GM19043 (cell line): ENCODE results near the gene KRTAP20-1.

Source experiments
- ATAC-seq: cut with Tn5 transposase; IDR thresholded peaks from one replicate; pipeline ENCODE4 v1.9.1; 2021; ENCODE audit warnings: low read depth; ENCODE audit not compliant: unreplicated experiment

Gene KRTAP20-1

DNA sequence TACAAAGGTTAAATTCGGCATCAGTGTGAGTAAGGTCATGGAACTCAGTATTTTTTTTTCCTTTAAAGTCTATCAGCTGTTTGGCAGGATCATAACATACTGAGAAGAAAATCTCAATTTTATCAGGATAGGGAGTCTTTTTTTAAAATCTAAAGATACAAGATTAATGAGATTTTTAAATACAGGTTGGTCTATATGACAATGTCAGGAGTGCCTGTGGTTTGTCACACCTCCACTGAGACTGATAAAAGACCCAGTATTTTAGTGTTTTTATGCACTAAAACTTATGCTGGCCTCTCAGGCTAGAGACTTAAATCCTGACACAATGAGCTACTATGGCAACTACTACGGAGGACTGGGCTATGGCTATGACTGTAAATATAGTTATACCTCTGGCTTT is 26.3 kb downstream of the KRTAP20-1 start, which contains the start of gene KRTAP20-3:
TSS of gene KRTAP20-3 (plus strand) at position 301 of the 400 bp plus-strand sequence.
- no peak for ATAC-seq

DNA sequence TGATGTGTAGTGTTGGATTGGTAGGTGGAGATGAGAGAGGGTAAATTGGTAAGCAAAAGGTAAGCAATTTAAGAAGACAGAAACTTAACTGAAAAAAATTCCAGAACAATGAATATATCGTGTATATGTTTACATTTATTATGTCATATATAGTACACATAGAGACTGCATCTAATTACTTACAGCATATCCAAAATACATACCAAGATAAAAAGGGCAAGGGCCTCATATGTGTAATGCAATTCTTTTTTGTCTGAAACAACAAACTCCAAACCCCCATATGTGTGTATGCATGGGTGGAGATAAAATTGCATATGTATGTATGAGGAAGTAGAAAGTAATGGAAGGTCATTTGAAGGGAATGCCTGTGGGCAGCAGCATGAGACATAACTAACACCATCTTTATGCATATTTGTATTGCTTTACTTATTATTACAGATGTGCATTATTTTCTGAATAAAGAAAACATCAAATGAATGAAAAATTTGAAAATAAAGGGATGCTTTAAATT is 30.7 kb downstream of the KRTAP20-1 start:
- ATAC-seq = no peak

DNA sequence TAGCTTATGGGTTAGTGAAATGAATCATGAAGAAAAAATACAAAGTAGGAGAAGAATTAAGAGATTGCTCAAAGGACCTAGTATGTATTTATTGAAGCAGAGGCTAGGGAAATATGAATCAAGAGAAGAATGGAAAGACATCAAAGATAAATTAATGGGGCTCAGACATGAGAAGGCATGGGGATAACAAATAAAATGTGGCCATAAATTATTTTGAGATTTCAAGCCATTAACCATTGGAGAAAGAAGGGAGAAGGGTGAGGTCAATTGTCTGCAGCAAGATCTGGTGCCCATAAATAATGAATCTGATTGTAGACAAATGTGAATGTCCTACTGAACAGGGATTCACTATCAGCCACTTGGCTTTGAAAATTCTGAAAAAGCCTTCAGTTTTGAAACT is 36.7 kb downstream of the KRTAP20-1 start:
- no peak for ATAC-seq
